ENCODE results near the gene CRX.
"Not testable (repeated sequence)": the region's sequence is repeated elsewhere in the genome, so short reads cannot be mapped to it uniquely, and the experiment has no call there.

The CRX gene

DNA sequence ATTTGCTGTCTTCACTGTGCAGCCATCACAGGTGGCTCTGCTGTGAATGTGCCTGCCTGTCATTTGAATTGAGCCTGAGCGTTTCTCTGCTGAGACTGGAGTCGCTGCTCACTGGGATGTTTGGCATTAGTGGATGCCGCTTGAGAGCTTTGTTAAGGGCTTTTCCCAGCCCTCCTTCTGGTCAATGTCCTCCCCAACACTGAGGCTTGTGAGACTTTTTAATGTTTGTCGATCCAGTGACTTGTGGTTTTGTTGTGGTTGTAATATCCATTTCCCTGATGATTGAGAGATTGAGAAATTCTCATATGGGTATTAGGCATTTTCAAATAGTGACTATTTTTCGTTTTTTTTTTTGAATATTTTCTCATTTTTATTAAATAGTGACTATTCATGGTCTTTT is 39.9 kb downstream of the CRX start:
- no peak for DNase-seq

DNA sequence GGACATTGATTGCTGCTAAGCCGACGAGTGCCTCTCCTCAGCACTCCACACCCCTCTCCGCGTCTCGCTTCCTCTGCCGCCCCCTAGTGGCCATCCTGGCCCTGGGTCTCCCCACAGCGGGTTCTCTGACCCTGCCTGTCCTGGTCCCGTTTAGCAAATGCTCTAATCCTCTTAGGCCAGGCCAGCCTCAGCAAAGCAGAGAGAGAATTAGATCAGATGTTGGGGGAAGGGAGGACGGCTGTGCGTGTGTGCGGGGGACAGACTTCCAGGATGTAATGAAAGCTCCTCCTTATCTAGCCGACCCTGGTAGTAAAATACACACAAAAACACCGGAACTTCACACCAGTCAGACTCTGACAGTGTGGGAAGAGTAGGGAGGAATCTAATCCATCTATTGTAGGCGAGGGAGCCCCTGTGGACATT is 41.8 kb downstream of the CRX start:
- DNase-seq: peak; percentile 93 to 96

DNA sequence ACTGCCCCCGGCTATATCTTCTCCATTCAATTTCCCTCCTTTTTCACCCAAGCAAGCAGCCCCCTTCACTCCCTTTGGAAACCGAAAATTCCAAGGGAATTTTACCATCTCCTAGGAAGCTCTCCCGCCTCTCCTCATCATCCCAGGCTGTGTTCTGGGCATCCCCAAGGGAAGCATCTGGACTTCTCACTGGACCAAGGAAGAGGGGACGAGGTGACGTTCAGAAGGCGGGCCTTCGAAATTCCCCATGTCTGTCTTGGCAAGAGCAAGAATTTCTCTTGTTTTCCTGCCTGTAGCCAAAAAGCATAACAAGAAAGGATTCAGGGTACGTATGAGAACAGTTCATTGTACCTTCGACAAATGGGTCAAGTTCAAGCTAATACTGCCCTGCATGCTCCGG is 43.4 kb downstream of the CRX start:
- no peak for DNase-seq

DNA sequence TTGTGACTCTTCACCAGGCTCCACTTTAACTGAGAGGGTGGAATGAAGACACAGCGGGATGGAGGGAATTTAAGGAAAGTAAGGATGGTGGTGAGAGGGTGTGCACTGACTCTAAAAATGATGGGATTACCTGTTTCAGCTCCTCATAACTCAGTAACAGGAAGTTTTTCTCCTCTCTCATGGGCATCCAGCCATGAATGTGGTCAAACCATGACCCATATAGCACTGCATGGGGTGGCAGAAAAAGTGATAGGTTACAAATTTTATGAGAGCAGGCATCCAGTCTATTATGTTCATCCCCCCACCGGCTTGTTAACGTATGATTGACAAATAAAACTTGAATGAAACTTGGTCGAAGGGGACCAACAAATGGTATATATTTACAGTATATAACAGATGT is 57.2 kb downstream of the CRX start:
- no peak for DNase-seq

DNA sequence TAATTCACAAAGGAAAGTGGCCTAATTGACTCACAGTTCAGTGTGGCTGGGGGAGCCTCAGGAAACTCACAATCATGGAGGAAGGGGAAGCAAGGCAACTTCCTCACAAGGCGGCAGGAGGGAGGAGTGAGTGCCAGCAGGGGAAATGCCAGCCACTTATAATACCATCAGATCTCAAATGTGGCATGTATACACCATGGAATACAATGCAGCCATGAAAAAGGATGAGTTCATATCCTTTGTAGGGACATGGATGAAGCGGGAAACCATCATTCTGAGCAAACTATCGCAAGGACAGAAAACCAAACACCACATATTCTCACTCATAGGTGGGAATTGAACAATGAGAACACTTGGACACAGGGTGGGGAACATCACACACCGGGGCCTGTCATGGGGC is 57.6 kb downstream of the CRX start:
- not testable (repeated sequence) for DNase-seq

DNA sequence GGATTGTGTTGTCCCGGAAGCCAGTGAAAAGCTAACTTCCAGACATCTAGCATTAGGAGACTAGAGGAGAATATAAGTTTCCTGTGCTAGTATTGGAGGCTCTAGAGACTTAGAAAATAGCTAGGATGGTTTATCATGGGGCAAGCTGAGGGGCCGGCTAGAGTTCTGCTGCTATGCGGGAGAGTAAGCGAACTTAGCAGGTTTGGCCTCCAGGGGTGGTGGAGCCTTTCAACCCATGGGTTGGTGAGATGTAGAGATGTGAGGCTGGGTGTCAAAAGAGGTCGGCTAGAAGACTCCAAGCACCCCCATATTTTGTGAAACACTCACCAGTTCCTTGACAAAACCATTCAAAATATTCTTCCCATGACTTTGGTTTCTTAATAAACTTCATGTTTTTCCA is 60.0 kb downstream of the CRX start:
- DNase-seq: no peak

DNA sequence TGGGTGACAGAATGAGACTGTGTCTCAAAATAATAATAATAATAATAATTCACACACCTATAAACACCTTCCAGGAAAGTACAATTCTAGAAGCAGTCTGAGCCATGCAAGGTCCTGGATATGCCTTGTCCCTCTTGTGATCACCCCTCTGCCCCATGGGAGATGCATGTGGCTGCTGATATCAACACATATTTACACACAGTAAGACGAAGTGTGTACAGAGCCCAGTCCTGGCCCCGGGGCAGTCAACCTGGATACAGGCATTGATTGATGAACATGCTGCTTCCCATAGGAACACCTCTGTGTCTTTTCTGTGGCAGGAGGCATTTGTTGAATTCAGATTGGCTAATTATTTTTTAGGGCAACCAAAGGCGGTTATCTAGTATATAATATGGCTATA is 61.2 kb downstream of the CRX start:
- DNase-seq: no peak

DNA sequence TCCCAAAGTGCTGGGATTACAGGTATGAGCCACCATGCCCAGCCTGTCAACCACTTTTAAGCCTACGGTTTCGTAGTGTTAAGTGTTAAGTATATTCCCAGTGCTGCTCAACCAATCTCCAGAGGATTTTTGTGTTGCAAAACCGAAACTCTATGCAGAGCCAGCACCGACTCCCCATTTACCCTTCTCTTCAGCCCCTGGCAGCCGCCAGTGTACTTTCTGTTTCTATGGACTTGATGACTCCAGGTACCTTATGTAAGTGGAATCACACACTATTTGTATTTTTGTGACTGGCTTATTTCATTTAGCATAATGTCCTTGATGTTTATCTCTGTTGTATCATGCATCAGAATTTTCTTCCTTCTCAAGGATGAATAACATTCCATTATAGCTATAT is 63.3 kb downstream of the CRX start:
- DNase-seq: no peak

DNA sequence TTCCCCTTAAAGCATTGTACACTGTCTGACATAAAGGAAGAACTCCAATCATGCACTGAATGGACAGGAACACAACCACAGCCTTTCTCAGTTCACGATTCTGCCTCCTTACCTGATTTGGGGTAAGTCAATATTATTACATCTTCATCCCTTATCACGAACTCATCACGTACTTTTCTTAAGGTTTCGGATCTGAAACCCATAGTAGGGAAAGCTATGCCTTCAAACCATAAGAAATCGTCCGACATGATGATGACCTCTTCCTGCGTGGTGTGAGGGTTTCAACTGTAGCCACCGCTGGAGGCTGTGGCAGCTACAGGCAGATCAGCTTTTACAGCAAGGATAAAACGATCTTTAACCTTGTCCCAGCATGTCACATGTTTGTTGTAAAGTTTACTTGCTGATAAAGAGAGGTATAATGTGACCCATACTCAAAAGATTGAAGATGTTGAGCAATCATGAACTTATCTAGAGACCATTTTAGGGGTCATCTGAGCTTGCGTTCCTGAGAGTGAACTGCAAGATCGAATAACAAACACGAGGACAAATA is 64.3 kb downstream of the CRX start, which contains the start of gene SULT2A1:
SULT2A1 (minus strand) TSS at position 306 of the 550 bp plus-strand sequence; CDS start at position 248, 58 bp downstream.
- DNase-seq: no peak

DNA sequence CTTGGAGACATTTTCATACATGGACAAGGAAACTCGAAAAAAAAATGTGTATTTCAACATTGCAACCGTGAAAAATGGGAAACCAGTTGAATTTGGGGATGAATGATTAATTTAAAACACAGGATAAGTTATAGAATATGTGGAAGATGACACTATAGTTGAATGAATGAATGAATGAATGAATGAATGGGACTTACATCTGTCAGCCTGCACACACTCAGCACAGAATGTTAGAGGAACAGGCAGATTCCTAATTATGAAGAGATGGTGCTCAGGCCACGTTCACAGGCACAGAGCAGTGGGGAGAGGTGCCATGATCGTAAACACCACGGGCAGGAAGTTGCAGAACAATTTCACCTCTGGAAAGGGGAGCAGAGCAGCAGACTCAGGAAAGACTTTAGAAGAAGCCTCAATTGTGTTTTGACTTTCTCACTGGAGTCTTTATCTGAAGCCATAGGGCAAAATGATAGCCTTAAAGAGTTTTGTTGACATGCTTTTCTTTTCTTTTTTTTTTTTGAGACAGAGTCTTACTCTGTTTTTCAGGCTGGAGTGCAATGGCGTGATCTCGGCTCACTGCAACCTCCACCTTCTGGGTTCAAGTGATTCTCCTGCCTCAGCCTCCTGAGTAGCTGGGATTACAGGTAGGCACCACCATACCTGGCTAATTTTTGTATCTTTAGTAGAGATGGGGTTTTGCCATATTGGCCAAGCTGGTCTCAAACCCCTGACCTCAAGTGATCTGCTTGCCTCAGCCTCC is 69.3 kb downstream of the CRX start:
- DNase-seq: no peak

DNA sequence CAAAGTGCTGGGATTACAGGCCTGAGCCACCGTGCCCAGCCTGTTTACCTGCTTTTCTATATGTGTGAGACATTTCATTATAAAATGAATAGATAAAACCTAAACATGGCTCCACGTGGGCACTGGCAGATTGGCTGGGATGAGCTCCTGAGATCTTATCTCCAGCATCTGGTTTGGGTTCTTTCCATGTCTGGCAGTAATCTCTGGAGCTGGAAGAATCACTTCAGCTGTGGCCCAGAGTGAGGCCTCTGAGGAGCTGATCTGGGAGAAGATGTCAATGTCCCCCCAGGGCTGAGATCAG is 69.8 kb downstream of the CRX start:
- no peak for DNase-seq

DNA sequence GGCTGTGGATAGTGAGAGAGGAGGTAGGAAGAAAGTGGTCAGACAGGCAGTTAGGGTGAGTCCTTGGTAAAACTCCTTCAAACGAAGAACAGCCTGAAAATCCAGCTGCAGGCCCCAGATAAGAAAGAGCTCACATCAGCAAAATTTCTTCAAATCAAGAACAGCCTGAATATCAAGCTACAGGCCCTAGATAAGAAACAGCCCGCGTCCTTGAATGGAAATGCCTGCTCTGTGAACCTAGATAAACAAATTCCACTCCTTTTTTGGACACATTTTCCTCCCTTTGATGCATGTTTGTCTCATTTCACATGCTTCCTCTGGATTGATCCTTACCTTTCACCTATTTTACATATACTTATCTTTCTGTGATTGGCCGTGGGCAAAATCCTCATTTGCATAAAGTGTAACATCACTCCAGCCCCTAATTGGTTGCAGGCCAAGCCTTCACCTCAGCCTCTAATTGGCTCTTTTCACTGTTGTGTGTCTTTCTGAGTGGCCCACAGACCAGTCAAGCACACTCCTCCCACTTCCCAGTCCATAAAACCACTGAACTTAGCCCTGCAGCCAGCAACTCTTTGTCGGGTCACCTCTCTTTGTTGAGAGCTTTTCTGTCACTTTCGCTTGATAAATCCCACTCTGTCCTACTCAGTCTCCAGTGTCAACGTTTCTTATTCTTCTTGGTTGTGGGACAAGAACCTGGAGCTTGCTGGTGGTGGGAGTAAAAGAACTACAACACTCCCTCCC is 70.4 kb downstream of the CRX start:
- DNase-seq: no peak
